ENCODE measurements around the gene CENPQ.

GRCh38 chr6:49430187-49430586 is 33.0 kb upstream of the CENPQ start:
- TF ChIP-seq CTCF (IDR thresholded peaks at IDR 0.05) = no peak
- no peak for TF ChIP-seq POLR2A (IDR thresholded peaks at IDR 0.05)

All from lower leg skin (tissue), 3 donors.